ENCODE measurements around the gene DSG3. TPM values are rescaled to one million over a fixed set of nuclear protein-coding genes. Genes with fewer than 3 reads are reported as not detected.

The DSG3 gene
- total RNA-seq, 2 donors from 2014 or later = not detected

- no peak for DNase-seq
- TF ChIP-seq CTCF (IDR thresholded peaks at IDR 0.05) (no peak), POLR2A (IDR thresholded peaks at IDR 0.05) (no peak)
- H3K27me3 ChIP-seq = no peaks in the 10 kb centered on the region
- no peaks in the 10 kb centered on the region for H3K4me1 ChIP-seq
- H3K4me3 ChIP-seq = no peak overlapping the region
- WGBS, 2 donors = 35 to 49% methylated on average over 2 of the region's 2 CpGs
- no peaks in the 10 kb centered on the region for H3K9me3 ChIP-seq
- ATAC-seq = no peak
- no peaks in the 10 kb centered on the region for H3K36me3 ChIP-seq (replicated peaks in 1 of 2; ENCODE audit: insufficient read depth in 1 of 2, low read depth in 2 of 2)
- intact Hi-C loops (cut with DNase I) = no loop called here
- H3K27ac ChIP-seq = no peak overlapping the region
Measured at GRCh38 chr18:31486165-31486564, 38.6 kb downstream of the DSG3 start.

GRCh38 chr18:31487246-31488015 lies 39.9 kb downstream of the DSG3 start:
- intact Hi-C loops (cut with DNase I) = no loop called here
- no peak overlapping the region for H3K4me3 ChIP-seq
- DNase-seq = no peak
- H3K9me3 ChIP-seq = no peaks in the 10 kb centered on the region
- H3K36me3 ChIP-seq (replicated peaks in 1 of 2; ENCODE audit: insufficient read depth in 1 of 2, low read depth in 2 of 2) = no peaks in the 10 kb centered on the region
- TF ChIP-seq CTCF (IDR thresholded peaks at IDR 0.05) (no peak), POLR2A (IDR thresholded peaks at IDR 0.05) (no peak)
- H3K4me1 ChIP-seq = no peaks in the 10 kb centered on the region
- 87 to 88% methylated on average over 9 of the region's 9 CpGs for WGBS, 2 donors
- H3K27me3 ChIP-seq = no peaks in the 10 kb centered on the region
- no peak for ATAC-seq
- no peak overlapping the region for H3K27ac ChIP-seq

GRCh38 chr18:31489311-31489710 lies 41.8 kb downstream of the DSG3 start:
- intact Hi-C loops (cut with DNase I) = no loop called here
- no peaks in the 10 kb centered on the region for H3K9me3 ChIP-seq
- no peak overlapping the region for H3K4me3 ChIP-seq
- 92 to 94% methylated on average over 1 of the region's 1 CpG for WGBS, 2 donors
- ATAC-seq (no peak), DNase-seq (no peak)
- H3K36me3 ChIP-seq (replicated peaks in 1 of 2; ENCODE audit: insufficient read depth in 1 of 2, low read depth in 2 of 2) = no peaks in the 10 kb centered on the region
- no peak for TF ChIP-seq POLR2A (IDR thresholded peaks at IDR 0.05)
- no peak for TF ChIP-seq CTCF (IDR thresholded peaks at IDR 0.05)
- H3K27me3 ChIP-seq = no peaks in the 10 kb centered on the region
- no peak overlapping the region for H3K27ac ChIP-seq
- H3K4me1 ChIP-seq = no peaks in the 10 kb centered on the region

GRCh38 chr18:31490387-31490786 lies 42.8 kb downstream of the DSG3 start:
- WGBS, 2 donors = 67 to 79% methylated on average over 1 of the region's 1 CpG
- intact Hi-C loops (cut with DNase I) = no loop called here
- Histone ChIP-seq H3K27me3 (no peaks in the 10 kb centered on the region), H3K36me3 (replicated peaks in 1 of 2; ENCODE audit: insufficient read depth in 1 of 2, low read depth in 2 of 2) (no peaks in the 10 kb centered on the region), H3K27ac (no peak overlapping the region), H3K4me1 (no peaks in the 10 kb centered on the region), H3K9me3 (no peaks in the 10 kb centered on the region), H3K4me3 (no peak overlapping the region)
- TF ChIP-seq CTCF (IDR thresholded peaks at IDR 0.05) (no peak), POLR2A (IDR thresholded peaks at IDR 0.05) (no peak)
- DNase-seq (no peak), ATAC-seq (no peak)

GRCh38 chr18:31490833-31491232 lies 43.3 kb downstream of the DSG3 start:
- TF ChIP-seq CTCF (IDR thresholded peaks at IDR 0.05) (no peak), POLR2A (IDR thresholded peaks at IDR 0.05) (no peak)
- H3K4me3 ChIP-seq = no peak overlapping the region
- no peaks in the 10 kb centered on the region for H3K36me3 ChIP-seq (replicated peaks in 1 of 2; ENCODE audit: insufficient read depth in 1 of 2, low read depth in 2 of 2)
- H3K27me3 ChIP-seq = no peaks in the 10 kb centered on the region
- ATAC-seq (no peak), DNase-seq (no peak)
- no peak overlapping the region for H3K27ac ChIP-seq
- H3K4me1 ChIP-seq = no peaks in the 10 kb centered on the region
- intact Hi-C loops (cut with DNase I) = no loop called here
- H3K9me3 ChIP-seq = no peaks in the 10 kb centered on the region
